Small intestine (tissue), 7 donors: ENCODE data around the gene NR2F1. TPM values are rescaled to one million over a fixed set of nuclear protein-coding genes. Genes with fewer than 3 reads are reported as not detected.

Experiments
- DNase-seq, 2 donors: peaks; one replicate each; pipeline versions ENCODE4 v3.0.0 to v3.0.0-alpha.2; 2013
- FAIRE-seq: peaks from 2 replicates; lab custom pipeline; 2012; peaks lifted over from hg19 to GRCh38; lab: Jason Lieb, UNC
- H3K27ac ChIP-seq, 3 donors: one replicate each; pipeline ENCODE4 v1.5.1; 2013; ENCODE audit warnings: low read length in 2 of 3, mild to moderate bottlenecking in 2 of 3, control low read depth in 1 of 3, inconsistent platforms in 1 of 3, low read depth in 1 of 3, moderate library complexity in 1 of 3
- H3K27me3 ChIP-seq, 3 donors: one replicate each; pipeline ENCODE4 v1.6.1; 2013; ENCODE audit warnings: low read length in 3 of 3, inconsistent platforms in 1 of 3; ENCODE audit not compliant: control insufficient read depth in 3 of 3, insufficient read depth in 3 of 3
- H3K36me3 ChIP-seq, 3 donors: one replicate each; pipeline ENCODE4 v1.6.1; 2013; ENCODE audit warnings: low read length in 3 of 3, inconsistent platforms in 1 of 3, low read depth in 1 of 3, mild to moderate bottlenecking in 1 of 3, moderate library complexity in 1 of 3; ENCODE audit not compliant: control insufficient read depth in 3 of 3, insufficient read depth in 2 of 3
- H3K4me1 ChIP-seq, 3 donors: one replicate each; pipeline ENCODE4 v1.6.1; 2013; ENCODE audit warnings: low read length in 2 of 3, inconsistent platforms in 1 of 3, low read depth in 1 of 3, mild to moderate bottlenecking in 1 of 3, moderate library complexity in 1 of 3; ENCODE audit not compliant: control insufficient read depth in 3 of 3, insufficient read depth in 2 of 3
- H3K4me3 ChIP-seq, 3 donors: one replicate each; pipeline ENCODE4 v1.5.1; 2013; ENCODE audit warnings: low read length in 3 of 3, control low read depth in 1 of 3, inconsistent platforms in 1 of 3, low read depth in 1 of 3, mild to moderate bottlenecking in 1 of 3, moderate library complexity in 1 of 3
- H3K9me3 ChIP-seq, 2 donors: one replicate each; pipeline ENCODE4 v1.6.1; 2013; ENCODE audit warnings: low read depth in 1 of 2, low read length in 1 of 2; ENCODE audit not compliant: control insufficient read depth in 2 of 2, insufficient read depth in 1 of 2
- WGBS, 3 donors: extraction: QIAGEN DNeasy Blood & Tissue Kit; methylation state at CpG; one replicate each; pipeline ENCODE4 v1.1.7; 2013; 5-methylcytosine and 5-hydroxymethylcytosine counted together
- polyA plus RNA-seq, 4 donors: library from polyadenylated mRNA; stranded (reverse) in 3 of 4; unstranded in 1 of 4; fragments of 200-250 nt in 3 of 4; fragments of 120-200 nt in 1 of 4; gene quantifications; one replicate each; pipeline versions ENCODE4 v1.2.1 to v1.2.3, GENCODE V29; 2013
- donor health status: healthy with polysubstance abuse.
- donor health status: control.
- donor health status: control.
- donor health status: Bipolar disorder and iron deficiency.
- donor health status: healthy.

Gene NR2F1
- polyA plus RNA-seq, 4 donors = 0.67 to 12.1 (median 3.7) TPM

DNA sequence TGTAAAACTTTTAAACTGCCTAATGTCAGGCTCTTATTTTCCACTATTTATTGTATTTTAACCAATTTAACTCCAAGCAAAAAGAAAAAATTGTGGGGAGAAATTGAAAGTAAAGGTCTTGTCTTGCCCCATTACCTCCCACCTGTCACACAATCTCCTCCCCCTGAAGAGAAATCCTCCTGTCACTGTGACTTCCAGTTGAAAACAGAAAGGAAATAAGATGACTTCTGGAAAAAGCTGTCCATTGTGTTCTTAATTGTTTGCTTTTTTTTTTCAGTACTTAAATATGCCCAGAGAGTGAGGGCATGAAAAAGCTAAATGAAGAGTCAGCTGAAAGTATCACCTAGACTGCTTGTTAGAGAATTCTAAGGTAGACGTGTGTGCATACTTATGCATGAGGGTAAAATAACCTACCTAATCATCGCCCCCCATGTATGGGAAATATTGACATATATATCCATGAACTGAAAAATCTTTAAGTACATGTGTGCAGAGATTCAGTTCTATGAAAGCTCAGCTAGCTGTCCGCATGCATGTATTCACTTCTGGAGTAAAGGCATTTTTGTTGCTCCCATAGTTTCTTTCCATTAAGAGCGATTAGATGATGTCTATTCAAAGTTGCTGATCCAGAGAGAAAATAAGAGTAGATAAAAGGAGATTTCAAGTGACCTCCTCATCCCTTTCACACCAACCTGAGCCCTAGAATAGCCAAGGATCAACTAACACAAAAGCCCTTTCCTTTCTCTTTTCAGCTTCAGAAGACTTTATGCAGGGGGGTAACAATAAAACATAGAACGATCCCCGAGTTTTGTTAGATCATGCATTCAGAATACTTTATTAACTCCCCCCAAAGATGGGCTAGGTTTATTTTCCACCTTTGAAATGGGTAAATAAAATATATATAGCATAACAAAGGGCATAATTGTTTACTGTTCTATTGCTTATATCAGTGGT, 7.3 kb upstream of the NR2F1 start:
- peaks cover 17 to 95% (median 38%) of the 10 kb centered on the region in 3 donors for H3K27me3 ChIP-seq
- no peak overlapping the region for H3K27ac ChIP-seq
- FAIRE-seq (no peak), DNase-seq (no peak)
- H3K4me3 ChIP-seq = no peak overlapping the region
- H3K36me3 ChIP-seq = no peaks in the 10 kb centered on the region
- H3K9me3 ChIP-seq = peaks cover 0 to 6% of the 10 kb centered on the region in 2 donors
- 24 to 49% (median 33%) methylated on average over 6 of the region's 6 CpGs for WGBS, 3 donors
- H3K4me1 ChIP-seq = peaks cover 0 to 28% (median 0%) of the 10 kb centered on the region in 3 donors

DNA sequence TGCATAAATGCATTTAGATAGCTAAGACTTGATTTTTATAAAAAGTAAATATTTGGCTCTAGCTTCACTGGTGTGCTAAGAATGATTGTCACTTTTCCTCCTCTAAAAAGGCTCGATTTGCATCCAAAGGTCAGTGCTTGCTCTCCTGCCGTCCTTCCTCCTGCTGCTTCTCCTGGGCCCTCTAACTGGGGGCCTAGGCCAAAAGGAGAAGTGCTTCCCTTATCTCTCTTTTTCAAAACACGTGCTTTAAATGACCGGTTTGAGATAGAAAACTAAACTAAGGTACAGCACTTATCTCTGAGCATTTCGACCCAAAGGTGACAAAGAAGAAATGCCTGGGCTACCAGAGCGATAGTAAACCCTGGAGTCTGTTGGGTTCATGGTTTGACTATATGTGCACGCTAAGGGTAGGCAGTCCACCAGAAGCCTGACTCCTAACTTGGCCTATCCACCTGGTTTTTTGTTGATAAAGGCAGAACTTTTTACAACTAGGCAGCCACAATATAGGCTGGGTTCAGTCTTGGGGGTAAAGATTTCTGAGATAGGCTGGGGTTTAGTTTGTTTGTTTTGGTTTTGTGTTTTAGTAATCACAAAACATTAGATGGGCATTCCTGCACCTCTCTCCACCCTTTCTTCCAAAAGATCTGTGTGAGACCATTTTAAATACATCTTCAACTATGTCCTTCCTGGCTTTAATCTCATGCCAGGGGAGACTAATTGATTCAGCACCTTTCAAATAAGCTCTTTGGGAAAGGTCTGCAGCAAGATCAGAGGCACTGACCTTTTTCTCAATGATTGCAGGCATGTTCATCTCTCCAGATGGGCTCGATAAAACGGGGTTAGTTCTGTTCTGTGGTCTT, 5.8 kb upstream of the NR2F1 start:
- H3K9me3 ChIP-seq = peaks cover 0 to 6% of the 10 kb centered on the region in 2 donors
- H3K27me3 ChIP-seq = peaks cover 11 to 94% (median 27%) of the 10 kb centered on the region in 3 donors
- FAIRE-seq = no peak
- 18 to 43% (median 30%) methylated on average over 9 of the region's 9 CpGs for WGBS, 3 donors
- peak in 1 of 2 donors; percentile 18 for DNase-seq
- H3K4me3 ChIP-seq = no peak overlapping the region
- H3K36me3 ChIP-seq = no peaks in the 10 kb centered on the region
- peaks cover 0 to 18% (median 0%) of the 10 kb centered on the region in 3 donors for H3K4me1 ChIP-seq
- no peak overlapping the region for H3K27ac ChIP-seq

DNA sequence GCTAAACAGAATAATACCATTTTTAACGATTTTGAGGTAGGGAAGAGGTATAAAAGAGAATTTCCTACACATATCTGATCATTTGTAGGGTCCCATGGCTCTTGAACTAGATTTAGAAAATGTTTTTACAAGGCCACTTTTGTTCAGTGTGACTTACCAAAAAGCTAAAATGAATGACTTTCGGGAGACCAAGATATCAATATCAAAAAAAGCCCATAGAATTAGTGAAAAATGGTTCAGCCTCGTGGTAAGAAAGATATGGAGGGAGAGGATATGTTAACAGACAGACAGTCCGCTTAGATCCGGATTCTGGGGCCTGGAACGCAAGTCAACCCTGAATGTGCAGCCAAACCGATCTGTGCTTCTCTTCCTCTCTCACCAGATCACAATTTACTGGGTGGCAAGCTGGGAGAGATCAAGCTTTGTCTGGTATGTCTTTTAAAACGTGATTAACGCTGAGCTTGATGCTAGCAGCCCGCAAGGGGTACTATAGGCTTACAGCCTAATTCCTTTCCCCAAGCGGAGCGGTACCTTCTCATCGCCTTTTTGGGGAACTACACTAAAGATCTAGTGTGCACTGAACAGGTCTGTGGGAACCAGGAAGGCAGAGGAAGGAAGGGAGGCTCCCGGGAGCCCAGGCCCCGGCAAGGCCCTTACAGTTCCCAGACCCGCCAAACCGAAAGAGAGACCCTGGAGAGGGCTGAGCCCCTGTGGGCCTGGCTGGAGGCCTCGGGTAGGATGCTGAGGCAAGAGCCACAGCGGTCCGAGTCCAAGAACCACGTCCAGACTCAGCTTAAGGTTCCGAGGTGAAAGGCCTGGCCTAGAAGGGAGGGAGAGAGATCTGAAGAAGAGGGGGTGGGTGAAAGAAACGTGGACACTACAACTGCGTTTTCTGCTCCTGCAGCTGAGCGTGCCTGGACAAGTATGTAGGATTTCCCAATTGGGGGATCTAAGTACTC, 4.9 kb upstream of the NR2F1 start:
- FAIRE-seq = no peak
- peak in 1 of 2 donors; percentile 19 for DNase-seq
- peaks cover 0 to 23% (median 2%) of the 10 kb centered on the region in 3 donors for H3K4me1 ChIP-seq
- peak overlapping the region in 1 of 3 donors; percentile 61 for H3K27ac ChIP-seq
- no peaks in the 10 kb centered on the region for H3K36me3 ChIP-seq
- H3K9me3 ChIP-seq = peaks cover 0 to 6% of the 10 kb centered on the region in 2 donors
- H3K27me3 ChIP-seq = peaks cover 2 to 93% (median 25%) of the 10 kb centered on the region in 3 donors
- 38 to 52% (median 40%) methylated on average over 25 of the region's 25 CpGs for WGBS, 3 donors
- H3K4me3 ChIP-seq = no peak overlapping the region

DNA sequence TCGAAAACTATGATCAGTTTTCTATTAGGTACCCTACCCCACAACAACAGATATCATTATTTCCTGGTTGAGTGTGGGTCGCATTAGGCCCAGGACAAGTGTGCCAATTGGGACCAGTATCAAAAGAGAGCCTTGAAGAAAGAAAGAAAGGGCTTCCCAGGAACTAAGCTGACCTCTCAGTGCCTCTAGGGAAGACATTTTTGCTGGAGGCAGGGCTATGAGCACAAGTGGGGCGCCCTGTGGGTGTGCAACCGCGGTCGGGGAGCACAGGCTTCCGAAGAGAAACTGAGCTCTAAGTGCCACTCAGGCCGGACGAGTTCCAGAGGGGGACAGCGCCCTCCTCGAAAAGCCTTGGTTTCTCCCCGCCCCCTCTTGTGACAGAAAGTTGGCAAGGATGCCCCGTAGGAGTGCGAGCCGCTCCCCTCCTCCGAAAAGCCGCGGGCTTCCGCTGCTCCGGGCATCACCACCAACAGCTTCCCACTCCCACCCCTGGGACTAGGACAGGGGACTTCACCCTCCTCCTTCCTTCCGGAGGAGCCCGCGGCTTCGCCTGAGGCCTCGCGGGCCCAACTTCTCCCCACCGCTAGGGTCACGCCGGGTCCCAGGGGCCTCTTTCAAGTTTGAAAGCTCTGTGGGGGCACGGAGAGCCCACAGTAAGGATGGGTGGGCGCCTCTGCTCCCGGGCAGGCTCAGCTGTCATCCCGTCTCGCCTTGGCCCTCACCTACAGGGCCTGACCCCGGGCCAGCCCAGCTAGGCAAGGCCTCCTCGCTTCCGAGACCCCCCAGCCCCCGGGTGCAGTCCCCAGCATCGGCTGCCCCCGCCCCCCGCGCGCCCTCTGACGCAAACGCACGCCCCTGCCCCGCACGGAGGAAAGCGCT, 4.0 kb upstream of the NR2F1 start:
- Histone ChIP-seq H3K4me3 (peak overlapping the region in 2 of 3 donors; percentile 60 to 63), H3K27ac (peak overlapping the region in 2 of 3 donors; percentile 53 to 61), H3K9me3 (peaks cover 0 to 6% of the 10 kb centered on the region in 2 donors), H3K4me1 (peaks cover 0 to 30% (median 2%) of the 10 kb centered on the region in 3 donors), H3K27me3 (peaks cover 3 to 91% (median 18%) of the 10 kb centered on the region in 3 donors), H3K36me3 (no peaks in the 10 kb centered on the region)
- FAIRE-seq = no peak
- DNase-seq = peak in 1 of 2 donors; percentile 21
- 5 to 9% (median 6%) methylated on average over 38 to 49 of the region's 49 CpGs for WGBS, 3 donors

DNA sequence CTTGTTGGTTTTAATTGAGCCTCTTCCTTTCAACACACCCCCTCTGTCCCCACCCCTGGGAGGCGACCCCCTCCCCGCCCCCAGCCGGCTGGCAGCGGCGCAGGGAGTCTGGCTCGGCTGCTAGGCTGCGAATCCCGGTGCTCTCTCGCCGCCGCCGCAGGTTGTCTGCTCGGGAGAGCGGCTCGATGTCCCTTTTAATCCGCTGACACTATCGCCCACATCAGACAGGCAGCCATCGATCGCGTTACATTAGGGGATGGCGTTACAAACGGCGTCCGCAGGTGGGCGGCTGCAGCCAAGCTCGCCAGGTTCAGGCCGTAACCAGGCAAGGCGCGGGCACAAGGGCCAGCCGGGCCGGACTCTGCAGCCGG, 3.3 kb upstream of the NR2F1 start:
- FAIRE-seq = no peak
- Histone ChIP-seq H3K27ac (peak overlapping the region in 2 of 3 donors; percentile 59 to 76), H3K4me3 (peak overlapping the region; percentile 24 to 63 (median 60)), H3K36me3 (no peaks in the 10 kb centered on the region), H3K9me3 (peaks cover 0 to 6% of the 10 kb centered on the region in 2 donors), H3K4me1 (peaks cover 0 to 30% (median 2%) of the 10 kb centered on the region in 3 donors), H3K27me3 (peaks cover 7 to 85% (median 17%) of the 10 kb centered on the region in 3 donors)
- DNase-seq = no peak
- WGBS, 3 donors = 1 to 2% (median 2%) methylated on average over 30 to 32 of the region's 32 CpGs

DNA sequence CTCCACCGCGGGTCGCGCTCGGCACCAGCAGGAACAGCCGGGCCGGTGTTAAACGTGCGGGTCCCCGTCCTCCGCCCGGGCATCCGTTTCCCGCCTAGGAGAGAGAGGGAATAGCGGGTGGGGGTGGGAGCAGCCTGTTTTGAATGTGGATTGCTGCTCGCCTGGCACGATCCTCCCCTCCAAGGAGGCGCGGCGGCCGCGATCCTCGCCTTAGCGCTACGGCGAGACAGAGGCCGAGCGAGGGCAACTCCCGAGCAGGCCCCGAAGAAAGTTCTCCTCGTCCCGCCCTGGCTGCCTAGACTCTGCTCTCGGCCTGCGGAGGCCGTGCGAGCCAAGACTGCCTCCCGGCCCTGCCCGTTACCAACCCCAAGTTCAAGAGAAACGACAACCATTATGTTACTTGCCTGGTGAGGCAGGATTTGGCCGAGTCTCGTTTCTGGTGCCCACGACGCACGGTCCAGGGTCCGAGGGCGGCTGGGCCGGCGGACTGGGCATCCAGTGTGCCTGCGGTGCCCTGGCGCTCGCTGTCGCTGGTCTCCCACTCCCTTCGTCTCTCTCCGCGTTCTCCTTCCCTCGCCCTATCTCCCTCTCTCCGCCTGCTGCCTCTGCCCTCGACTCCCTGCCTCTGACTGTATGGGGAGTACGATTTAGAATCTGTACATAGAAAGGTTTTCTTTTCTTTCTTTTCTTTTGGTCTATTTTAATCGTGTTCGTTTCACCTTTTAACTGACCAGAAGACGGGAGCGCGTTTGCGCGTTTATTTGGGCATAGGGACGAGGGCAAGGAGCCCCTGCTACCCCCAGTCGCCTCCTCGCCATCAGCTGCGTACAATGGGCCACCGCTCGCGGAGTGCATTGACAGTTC, 2.7 kb upstream of the NR2F1 start:
- DNase-seq = peak; percentile 33 to 63
- peaks cover 0 to 30% (median 5%) of the 10 kb centered on the region in 3 donors for H3K4me1 ChIP-seq
- H3K36me3 ChIP-seq = no peaks in the 10 kb centered on the region
- WGBS, 3 donors = 2 to 3% (median 2%) methylated on average over 68 to 73 of the region's 73 CpGs
- H3K4me3 ChIP-seq = peak overlapping the region; percentile 24 to 63 (median 60)
- H3K27me3 ChIP-seq = peaks cover 7 to 83% (median 20%) of the 10 kb centered on the region in 3 donors
- FAIRE-seq = no peak
- H3K9me3 ChIP-seq = peaks cover 0 to 6% of the 10 kb centered on the region in 2 donors
- H3K27ac ChIP-seq = peak overlapping the region in 2 of 3 donors; percentile 59 to 76
